ENCODE data around the gene MTARC1. TPM values are rescaled to one million over a fixed set of nuclear protein-coding genes. Genes with fewer than 3 reads are reported as not detected.

The MTARC1 gene
- total RNA-seq, 2 donors from 2014 or later = 5.2 to 71.5 TPM

- WGBS, 2 donors = 54 to 61% methylated on average over 2 of the region's 2 CpGs
- Histone ChIP-seq H3K27ac (no peak overlapping the region), H3K9me3 (no peaks in the 10 kb centered on the region), H3K4me3 (no peak overlapping the region), H3K4me1 (peaks cover 17% of the 10 kb centered on the region), H3K36me3 (replicated peaks in 1 of 2; ENCODE audit: insufficient read depth in 1 of 2, low read depth in 2 of 2) (no peaks in the 10 kb centered on the region), H3K27me3 (no peaks in the 10 kb centered on the region)
- no peak for TF ChIP-seq POLR2A (IDR thresholded peaks at IDR 0.05)
- TF ChIP-seq, protein P1, sequence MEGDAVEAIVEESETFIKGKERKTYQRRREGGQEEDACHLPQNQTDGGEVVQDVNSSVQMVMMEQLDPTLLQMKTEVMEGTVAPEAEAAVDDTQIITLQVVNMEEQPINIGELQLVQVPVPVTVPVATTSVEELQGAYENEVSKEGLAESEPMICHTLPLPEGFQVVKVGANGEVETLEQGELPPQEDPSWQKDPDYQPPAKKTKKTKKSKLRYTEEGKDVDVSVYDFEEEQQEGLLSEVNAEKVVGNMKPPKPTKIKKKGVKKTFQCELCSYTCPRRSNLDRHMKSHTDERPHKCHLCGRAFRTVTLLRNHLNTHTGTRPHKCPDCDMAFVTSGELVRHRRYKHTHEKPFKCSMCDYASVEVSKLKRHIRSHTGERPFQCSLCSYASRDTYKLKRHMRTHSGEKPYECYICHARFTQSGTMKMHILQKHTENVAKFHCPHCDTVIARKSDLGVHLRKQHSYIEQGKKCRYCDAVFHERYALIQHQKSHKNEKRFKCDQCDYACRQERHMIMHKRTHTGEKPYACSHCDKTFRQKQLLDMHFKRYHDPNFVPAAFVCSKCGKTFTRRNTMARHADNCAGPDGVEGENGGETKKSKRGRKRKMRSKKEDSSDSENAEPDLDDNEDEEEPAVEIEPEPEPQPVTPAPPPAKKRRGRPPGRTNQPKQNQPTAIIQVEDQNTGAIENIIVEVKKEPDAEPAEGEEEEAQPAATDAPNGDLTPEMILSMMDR (IDR thresholded peaks at IDR 0.05) = no peak
- intact Hi-C loops (cut with DNase I) = no loop called here
- ATAC-seq (no peak), DNase-seq (no peak)
Observed at GRCh38 chr1:220789532-220790147, 2.9 kb downstream of the MTARC1 start.

- 54 to 60% methylated on average over 6 of the region's 6 CpGs for WGBS, 2 donors
- no peak overlapping the region for H3K4me3 ChIP-seq
- H3K4me1 ChIP-seq = peaks cover 11% of the 10 kb centered on the region
- H3K9me3 ChIP-seq = no peaks in the 10 kb centered on the region
- ATAC-seq (no peak), DNase-seq (no peak)
- TF ChIP-seq, protein P1 (IDR thresholded peaks at IDR 0.05) = no peak
- TF ChIP-seq POLR2A (IDR thresholded peaks at IDR 0.05) = no peak
- peak overlapping the region in 1 of 4 donors; percentile 6 for H3K27ac ChIP-seq
- intact Hi-C loops (cut with DNase I) = no loop called here
- no peaks in the 10 kb centered on the region for H3K36me3 ChIP-seq (replicated peaks in 1 of 2; ENCODE audit: insufficient read depth in 1 of 2, low read depth in 2 of 2)
- H3K27me3 ChIP-seq = no peaks in the 10 kb centered on the region
Observed at GRCh38 chr1:220791285-220791684, 4.6 kb downstream of the MTARC1 start.

DNA sequence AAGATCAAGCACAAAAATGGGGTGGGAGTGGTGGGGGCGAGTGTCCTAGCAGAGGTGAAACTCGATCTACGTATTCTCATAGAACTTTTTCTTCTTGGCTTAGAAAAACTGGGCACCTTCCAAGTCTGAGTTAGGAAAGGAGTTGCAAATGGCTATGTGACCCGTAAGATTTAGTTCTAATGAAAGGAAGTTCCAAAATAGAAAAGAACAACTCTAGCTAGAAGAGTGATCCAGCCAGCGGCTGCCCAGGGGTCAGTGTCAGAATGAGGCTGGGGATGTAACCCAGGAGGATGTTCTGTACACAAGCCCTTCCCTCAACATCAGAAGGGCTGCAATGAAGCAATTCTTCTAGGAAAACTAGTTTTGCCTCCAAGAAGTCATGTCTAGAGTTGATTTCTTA lies 5.2 kb downstream of the MTARC1 start:
- Histone ChIP-seq H3K4me1 (peaks cover 8% of the 10 kb centered on the region), H3K9me3 (no peaks in the 10 kb centered on the region), H3K27me3 (no peaks in the 10 kb centered on the region), H3K4me3 (no peak overlapping the region), H3K36me3 (replicated peaks in 1 of 2; ENCODE audit: insufficient read depth in 1 of 2, low read depth in 2 of 2) (no peaks in the 10 kb centered on the region), H3K27ac (peak overlapping the region in 1 of 4 donors; percentile 6)
- intact Hi-C loops (cut with DNase I) = no loop called here
- TF ChIP-seq POLR2A (IDR thresholded peaks at IDR 0.05) = no peak
- TF ChIP-seq, protein P1 (IDR thresholded peaks at IDR 0.05) = no peak
- DNase-seq = peak in 2 of 4 donors; percentile 29 to 31
- 62 to 69% methylated on average over 5 of the region's 5 CpGs for WGBS, 2 donors
- peak; percentile 19 for ATAC-seq

GRCh38 chr1:220796530-220796929 lies 9.8 kb downstream of the MTARC1 start:
- TF ChIP-seq POLR2A (IDR thresholded peaks at IDR 0.05) = no peak
- TF ChIP-seq, protein P1 (IDR thresholded peaks at IDR 0.05) = no peak
- no peak overlapping the region for H3K4me3 ChIP-seq
- DNase-seq (no peak), ATAC-seq (no peak)
- no peak overlapping the region for H3K27ac ChIP-seq
- H3K4me1 ChIP-seq = no peaks in the 10 kb centered on the region
- H3K27me3 ChIP-seq = no peaks in the 10 kb centered on the region
- no peaks in the 10 kb centered on the region for H3K9me3 ChIP-seq
- no peaks in the 10 kb centered on the region for H3K36me3 ChIP-seq (replicated peaks in 1 of 2; ENCODE audit: insufficient read depth in 1 of 2, low read depth in 2 of 2)
- 89 to 90% methylated on average over 9 to 10 of the region's 10 CpGs for WGBS, 2 donors
- intact Hi-C loops (cut with DNase I) = no loop called here

DNA sequence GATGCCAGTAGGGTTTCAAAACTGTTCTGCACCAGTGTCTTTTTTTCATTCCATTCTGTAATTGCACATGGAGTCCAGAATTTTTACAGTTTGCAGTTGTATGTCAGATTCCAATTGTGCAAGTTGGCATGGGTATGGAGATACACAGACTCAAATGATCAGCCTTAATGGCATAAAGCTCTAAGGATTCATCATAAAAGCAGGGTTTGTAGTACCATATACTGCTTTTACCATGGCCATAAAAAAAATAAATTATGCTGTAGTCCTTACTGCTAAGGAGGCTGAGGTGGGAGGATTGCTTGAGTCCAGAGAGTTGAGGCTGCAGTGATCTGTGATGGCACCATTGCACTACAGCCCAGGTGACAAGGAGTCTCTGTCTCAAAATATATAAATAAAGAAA lies 10.3 kb downstream of the MTARC1 start:
- intact Hi-C loops (cut with DNase I) = no loop called here
- ATAC-seq = no peak
- Histone ChIP-seq H3K4me1 (no peaks in the 10 kb centered on the region), H3K27ac (no peak overlapping the region), H3K4me3 (no peak overlapping the region), H3K27me3 (no peaks in the 10 kb centered on the region), H3K36me3 (replicated peaks in 1 of 2; ENCODE audit: insufficient read depth in 1 of 2, low read depth in 2 of 2) (no peaks in the 10 kb centered on the region), H3K9me3 (no peaks in the 10 kb centered on the region)
- no peak for DNase-seq
- no peak for TF ChIP-seq POLR2A (IDR thresholded peaks at IDR 0.05)
- TF ChIP-seq, protein P1 (IDR thresholded peaks at IDR 0.05) = no peak
